Left cardiac atrium (tissue), 4 donors: ENCODE data around the gene PLEK. TPM values are rescaled to one million over a fixed set of nuclear protein-coding genes. Genes with fewer than 3 reads are reported as not detected.

Experiments used
- ATAC-seq, 2 donors: fragments of 200-7000 bp; cut with Tn5 transposase; one replicate each; pipeline ENCODE4 v1.9.1; 2020; ENCODE audit warnings: mild to moderate bottlenecking in 2 of 2, moderate library complexity in 2 of 2
- DNase-seq: peaks from one replicate; pipeline ENCODE4 v3.0.0-alpha.2; 2020
- intact Hi-C, 2 donors: fragments of 100-400 bp; cut with DNase I; formaldehyde crosslinking; loops; one replicate each; pipeline versions ENCODE4 v1.14.1 to v1.15.1; 2022 to 2023
- total RNA-seq, 2 donors: library from RNA; stranded (reverse); fragmentation: NEBNext Ultra II Directional; extraction: Animal tissue kit (Norgen Biotek cat#: 25700); gene quantifications; one replicate each; pipeline ENCODE4 v1.2.1, GENCODE V29; 2021
- donor health status: DM: no; HTN: yes; CAD: no.
- donor health status: DM: no; HTN: yes; CAD: no; lungs with severe emphysema.
- donor health status: DM: yes; HTN: yes; CAD: no.
- donor health status: Dilated cardiomyopathy.

PLEK gene
- total RNA-seq, 2 donors from 2014 or later, result 7.3 to 21.5 TPM

GRCh38 chr2:68404893-68405799 lies 40.1 kb downstream of the PLEK start:
- intact Hi-C loops, result no loop called here
- DNase-seq (peak; percentile 14), ATAC-seq (no peak)

GRCh38 chr2:68411397-68412126 lies 46.5 kb downstream of the PLEK start:
- no peak for DNase-seq
- ATAC-seq, result peak; percentile 38 to 69
- intact Hi-C loops, result no loop called here

GRCh38 chr2:68412127-68412819 lies 47.2 kb downstream of the PLEK start:
- no peak for DNase-seq
- ATAC-seq, result peak in 1 of 2 donors; percentile 59
- intact Hi-C loops, result no loop called here

GRCh38 chr2:68413466-68413865 lies 48.4 kb downstream of the PLEK start:
- no peak for DNase-seq

GRCh38 chr2:68414452-68414851 lies 49.4 kb downstream of the PLEK start:
- intact Hi-C loops, result no loop called here
- DNase-seq (no peak), ATAC-seq (no peak)

More at GRCh38 chr2:68413466-68413865, 48.4 kb downstream of the PLEK start:
- intact Hi-C loops, result no loop called here
- ATAC-seq, result peak in 1 of 2 donors; percentile 36

GRCh38 chr2:68414876-68415275 lies 49.8 kb downstream of the PLEK start:
- ATAC-seq, result peak in 1 of 2 donors; percentile 32
- intact Hi-C loops, result no loop called here
- peak; percentile 24 for DNase-seq

- no peak for ATAC-seq
- DNase-seq, result no peak
- intact Hi-C loops, result no loop called here
Measured at GRCh38 chr2:68415521-68415920, 50.4 kb downstream of the PLEK start.

- no peak for ATAC-seq
- intact Hi-C loops, result no loop called here
- peak; percentile 12 for DNase-seq
Measured at GRCh38 chr2:68416081-68416675, 51.1 kb downstream of the PLEK start.

- intact Hi-C loops, result no loop called here
- no peak for ATAC-seq
- DNase-seq, result no peak
Measured at GRCh38 chr2:68417926-68418325, 52.8 kb downstream of the PLEK start.

- intact Hi-C loops, result no loop called here
- ATAC-seq (peak in 1 of 2 donors; percentile 41), DNase-seq (no peak)
Measured at GRCh38 chr2:68418419-68418818, 53.3 kb downstream of the PLEK start.

- intact Hi-C loops, result no loop called here
- no peak for DNase-seq
- ATAC-seq, result peak in 1 of 2 donors; percentile 34
Measured at GRCh38 chr2:68418855-68419254, 53.8 kb downstream of the PLEK start.

- intact Hi-C loops, result no loop called here
- DNase-seq (no peak), ATAC-seq (no peak)
Measured at GRCh38 chr2:68420254-68420910, 55.3 kb downstream of the PLEK start.

GRCh38 chr2:68423966-68424650 lies 59.0 kb downstream of the PLEK start:
- ATAC-seq, result no peak
- DNase-seq, result no peak
- intact Hi-C loops, result no loop called here

- intact Hi-C loops, result no loop called here
- ATAC-seq (no peak), DNase-seq (no peak)
Measured at GRCh38 chr2:68425503-68425902, 60.4 kb downstream of the PLEK start.

GRCh38 chr2:68426446-68426845 lies 61.4 kb downstream of the PLEK start:
- intact Hi-C loops, result no loop called here
- ATAC-seq (no peak), DNase-seq (no peak)

- ATAC-seq, result no peak
Measured at GRCh38 chr2:68426848-68427579, 61.9 kb downstream of the PLEK start.

GRCh38 chr2:68428126-68428525 lies 63.0 kb downstream of the PLEK start:
- peak in 1 of 2 donors; percentile 78 for ATAC-seq
- no peak for DNase-seq
- intact Hi-C loops, result no loop called here

More at GRCh38 chr2:68426848-68427579, 61.9 kb downstream of the PLEK start:
- intact Hi-C loops, result no loop called here
- no peak for DNase-seq
